DMS153 treated with DMSO at 0.1 percent for 48 hours (cell line): Measurements from ENCODE around the gene TSHZ2.
"Not testable (repeated sequence)": the region's sequence is repeated elsewhere in the genome, so short reads cannot be mapped to it uniquely, and the experiment has no call there.

Source experiments
- DNase-seq: peaks from one replicate; lab custom pipeline; 2025; ENCODE audit not compliant: unreplicated experiment; lab: John Stamatoyannopoulos, UW

TSHZ2 gene

GRCh38 chr20:53522026-53522425 is 549.9 kb downstream of the TSHZ2 start:
- DNase-seq, result no peak

GRCh38 chr20:53522696-53523095 is 550.5 kb downstream of the TSHZ2 start:
- no peak for DNase-seq

- not testable (repeated sequence) for DNase-seq
Measured at GRCh38 chr20:53523615-53524014, 551.5 kb downstream of the TSHZ2 start.

- no peak for DNase-seq
Measured at GRCh38 chr20:53524589-53525312, 552.6 kb downstream of the TSHZ2 start.

- DNase-seq, result no peak
Measured at GRCh38 chr20:53527196-53527595, 555.0 kb downstream of the TSHZ2 start.

- no peak for DNase-seq
Measured at GRCh38 chr20:53529658-53530057, 557.5 kb downstream of the TSHZ2 start.

- DNase-seq, result no peak
Measured at GRCh38 chr20:53530440-53530839, 558.3 kb downstream of the TSHZ2 start.

- DNase-seq, result not testable (repeated sequence)
Measured at GRCh38 chr20:53532654-53533312, 560.6 kb downstream of the TSHZ2 start.

GRCh38 chr20:53533500-53533899 is 561.3 kb downstream of the TSHZ2 start:
- DNase-seq, result no peak

GRCh38 chr20:53534037-53534436 is 561.9 kb downstream of the TSHZ2 start:
- no peak for DNase-seq

GRCh38 chr20:53535878-53536277 is 563.7 kb downstream of the TSHZ2 start:
- DNase-seq, result no peak

GRCh38 chr20:53536382-53536781 is 564.2 kb downstream of the TSHZ2 start:
- DNase-seq, result not testable (repeated sequence)

- no peak for DNase-seq
Measured at GRCh38 chr20:53539516-53539915, 567.4 kb downstream of the TSHZ2 start.
